Measurements from ENCODE around the gene ZC2HC1C.
A peak's percentile ranks its signal among the peaks of the same experiment; 100 is the strongest.

ZC2HC1C gene

DNA sequence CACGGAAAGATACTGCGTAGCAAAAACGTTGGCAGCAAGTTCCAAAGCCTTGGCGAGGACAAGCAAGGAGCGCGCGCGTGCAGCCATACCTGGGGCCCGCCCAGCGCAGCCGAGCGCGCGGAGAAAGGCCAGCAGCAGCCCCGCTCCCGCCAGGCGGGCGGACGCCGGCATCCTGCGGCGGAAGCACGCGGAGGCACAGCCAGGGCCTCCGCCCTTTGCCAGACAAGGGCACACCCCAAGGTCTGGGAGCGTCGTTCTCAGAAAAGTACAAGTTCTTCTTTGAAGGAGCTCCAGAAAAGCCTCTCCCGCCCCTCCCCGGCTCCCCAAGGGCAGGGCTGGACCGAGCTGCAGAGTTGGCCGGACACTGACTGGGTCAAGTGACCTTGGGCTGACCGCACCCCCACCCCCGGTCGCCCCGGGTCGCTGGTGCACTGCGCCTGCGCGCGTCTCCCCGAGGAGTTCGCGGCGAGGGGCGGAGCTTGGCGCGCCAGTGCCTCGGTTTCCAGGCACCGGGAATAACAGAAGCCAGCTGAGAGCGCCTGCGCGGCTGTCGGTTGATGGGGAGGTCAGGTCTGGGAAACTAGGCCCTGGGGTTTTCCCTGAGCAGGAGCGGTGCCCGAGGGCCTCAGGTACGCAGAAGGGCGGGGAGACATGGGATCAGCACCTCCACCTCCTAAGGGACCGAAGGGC lies at the start of gene ZC2HC1C:
TSS of gene ZC2HC1C (plus strand) at position 521 of the 690 bp plus-strand sequence. CDS start 933 bp downstream, outside the sequence.
- TF ChIP-seq ZNF274 (IDR thresholded peaks at IDR 0.05; ENCODE audit: low read depth, low read length) = no peak
- peak within 1 kb of the TSS; percentile 55 for H3K4me3 ChIP-seq (ENCODE audit: low read length)

DNA sequence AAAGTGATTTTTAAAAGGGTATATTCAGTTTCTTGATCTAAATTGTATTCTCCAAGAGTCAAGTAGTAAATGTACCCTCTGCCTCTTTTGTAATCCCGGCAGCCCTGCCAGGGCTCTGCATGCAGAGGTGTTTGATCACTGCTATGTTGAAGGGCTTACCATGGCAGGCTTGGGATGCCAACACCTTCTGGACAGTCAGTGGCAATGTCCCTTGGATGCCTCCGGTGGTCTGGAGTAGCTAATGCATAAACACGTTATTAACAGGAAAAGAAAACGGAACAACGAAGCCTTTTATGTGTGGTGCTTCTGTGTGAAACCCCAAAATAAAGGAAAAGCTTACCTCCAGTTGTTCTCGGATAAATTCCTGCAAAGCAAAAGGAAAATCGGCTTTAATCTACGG lies 46.8 kb upstream of the ZC2HC1C start:
- TF ChIP-seq ZNF274 (IDR thresholded peaks at IDR 0.05; ENCODE audit: low read depth, low read length) = no peak
- H3K4me3 ChIP-seq (ENCODE audit: low read length) = no peak overlapping the region

GRCh38 chr14:75023108-75023507 lies 46.3 kb upstream of the ZC2HC1C start:
- TF ChIP-seq ZNF274 (IDR thresholded peaks at IDR 0.05; ENCODE audit: low read depth, low read length) = no peak
- H3K4me3 ChIP-seq (ENCODE audit: low read length) = no peak overlapping the region

- H3K4me3 ChIP-seq (ENCODE audit: low read length) = no peak overlapping the region
- TF ChIP-seq ZNF274 (IDR thresholded peaks at IDR 0.05; ENCODE audit: low read depth, low read length) = no peak
Observed at GRCh38 chr14:75025082-75025481, 44.4 kb upstream of the ZC2HC1C start.

DNA sequence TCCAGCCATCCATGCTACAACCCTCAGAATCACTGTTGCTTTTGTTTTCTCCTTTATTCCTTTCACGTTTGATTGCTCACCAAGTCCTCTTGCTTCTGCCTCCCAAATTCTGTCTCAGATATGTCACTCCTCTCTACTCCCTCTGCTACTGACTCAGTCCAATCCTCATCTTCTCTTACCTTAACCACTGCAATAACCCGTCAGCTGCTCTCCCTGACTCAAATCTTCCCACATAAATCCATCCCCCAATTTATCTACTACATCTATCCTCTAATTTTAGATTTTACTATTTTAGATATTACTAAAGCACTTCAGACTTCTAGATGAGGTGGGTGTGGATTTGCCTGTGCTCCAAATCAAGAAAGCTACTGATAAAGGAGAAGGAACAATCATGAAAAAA lies 43.6 kb upstream of the ZC2HC1C start:
- no peak for TF ChIP-seq ZNF274 (IDR thresholded peaks at IDR 0.05; ENCODE audit: low read depth, low read length)
- H3K4me3 ChIP-seq (ENCODE audit: low read length) = no peak overlapping the region

GRCh38 chr14:75030147-75030546 lies 39.3 kb upstream of the ZC2HC1C start:
- no peak for TF ChIP-seq ZNF274 (IDR thresholded peaks at IDR 0.05; ENCODE audit: low read depth, low read length)
- H3K4me3 ChIP-seq (ENCODE audit: low read length) = no peak overlapping the region

- no peak for TF ChIP-seq ZNF274 (IDR thresholded peaks at IDR 0.05; ENCODE audit: low read depth, low read length)
- H3K4me3 ChIP-seq (ENCODE audit: low read length) = no peak overlapping the region
Observed at GRCh38 chr14:75032939-75033338, 36.5 kb upstream of the ZC2HC1C start.

GRCh38 chr14:75040507-75040906 lies 28.9 kb upstream of the ZC2HC1C start:
- no peak overlapping the region for H3K4me3 ChIP-seq (ENCODE audit: low read length)
- TF ChIP-seq ZNF274 (IDR thresholded peaks at IDR 0.05; ENCODE audit: low read depth, low read length) = no peak

DNA sequence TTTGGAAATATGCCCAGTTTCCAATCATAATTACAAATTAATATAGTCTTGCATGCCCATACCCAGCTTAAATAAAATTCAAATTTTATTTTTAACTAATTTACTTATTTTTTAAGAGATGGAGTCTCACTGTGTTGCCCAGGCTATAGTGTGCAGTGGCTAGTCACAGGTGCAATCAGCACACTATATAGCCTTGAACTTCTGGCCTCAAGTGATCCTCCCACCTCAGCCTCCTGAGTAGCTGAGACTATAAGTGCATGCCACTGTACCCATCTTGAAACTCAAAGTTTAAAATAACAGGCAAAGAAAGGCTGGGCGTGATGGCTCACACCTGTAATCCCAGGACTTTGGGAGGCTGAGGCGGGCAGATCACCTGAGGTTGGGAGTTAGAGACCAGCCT lies 28.5 kb upstream of the ZC2HC1C start:
- no peak overlapping the region for H3K4me3 ChIP-seq (ENCODE audit: low read length)
- TF ChIP-seq ZNF274 (IDR thresholded peaks at IDR 0.05; ENCODE audit: low read depth, low read length) = no peak

- H3K4me3 ChIP-seq (ENCODE audit: low read length) = no peak overlapping the region
- no peak for TF ChIP-seq ZNF274 (IDR thresholded peaks at IDR 0.05; ENCODE audit: low read depth, low read length)
Observed at GRCh38 chr14:75041613-75042012, 27.8 kb upstream of the ZC2HC1C start.

DNA sequence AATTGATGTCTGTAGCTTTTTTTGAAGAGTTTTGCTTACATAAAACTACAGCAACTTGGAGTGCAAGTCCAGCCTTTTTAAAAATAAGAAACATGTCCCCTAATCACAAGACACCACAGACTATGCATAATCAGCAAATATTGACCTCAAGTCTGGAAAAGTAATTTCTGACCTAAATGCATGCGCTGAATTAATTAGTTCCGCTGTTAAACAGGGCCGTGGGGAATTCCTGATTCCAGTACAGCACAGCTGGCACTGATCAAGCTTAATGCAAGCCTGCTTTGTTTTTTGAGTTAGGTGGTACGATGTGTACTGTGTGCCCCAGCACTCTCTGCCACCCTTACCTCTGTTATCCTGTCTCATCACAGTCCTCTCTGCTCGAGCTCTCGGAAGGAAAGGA lies 27.4 kb upstream of the ZC2HC1C start:
- no peak overlapping the region for H3K4me3 ChIP-seq (ENCODE audit: low read length)
- TF ChIP-seq ZNF274 (IDR thresholded peaks at IDR 0.05; ENCODE audit: low read depth, low read length) = no peak

DNA sequence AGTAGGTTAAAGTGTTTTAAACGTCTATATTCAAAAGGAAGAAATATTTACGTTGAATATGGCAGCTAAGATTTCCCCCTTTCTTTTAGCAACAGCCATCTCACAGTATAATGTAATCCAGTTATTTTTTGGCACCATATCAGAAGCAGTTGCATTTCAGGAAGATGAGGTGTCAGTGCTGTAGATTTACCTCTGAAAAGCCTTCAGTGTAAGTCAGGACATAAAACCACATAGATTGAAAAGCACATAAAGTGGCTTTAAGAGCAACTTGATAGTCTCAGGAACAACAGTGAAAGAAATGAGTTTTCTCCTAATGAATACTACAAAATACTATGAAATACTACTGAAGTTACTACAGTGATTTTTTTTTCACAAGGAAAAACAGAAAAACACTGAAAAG lies 25.1 kb upstream of the ZC2HC1C start:
- no peak for TF ChIP-seq ZNF274 (IDR thresholded peaks at IDR 0.05; ENCODE audit: low read depth, low read length)
- no peak overlapping the region for H3K4me3 ChIP-seq (ENCODE audit: low read length)

GRCh38 chr14:75044752-75045151 lies 24.7 kb upstream of the ZC2HC1C start:
- H3K4me3 ChIP-seq (ENCODE audit: low read length) = no peak overlapping the region
- TF ChIP-seq ZNF274 (IDR thresholded peaks at IDR 0.05; ENCODE audit: low read depth, low read length) = no peak

DNA sequence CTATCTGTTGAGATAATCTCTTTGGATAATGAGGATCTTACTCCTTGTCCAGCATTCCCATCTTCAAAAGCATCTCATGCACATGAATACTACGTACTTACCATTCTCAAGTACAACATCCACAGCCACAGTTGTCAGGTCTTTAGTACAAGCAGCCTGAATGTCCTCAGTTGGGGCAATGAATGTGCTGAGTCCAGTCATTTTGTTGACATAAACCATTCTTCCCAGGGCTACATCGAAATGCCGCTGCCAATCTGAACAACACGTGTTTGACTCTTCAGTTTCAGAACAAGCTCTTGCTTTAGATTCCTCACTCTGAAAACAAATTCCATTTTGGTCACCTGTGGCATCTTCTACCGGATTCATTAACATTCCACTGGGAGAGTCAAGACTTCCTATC lies 23.2 kb upstream of the ZC2HC1C start:
- no peak for TF ChIP-seq ZNF274 (IDR thresholded peaks at IDR 0.05; ENCODE audit: low read depth, low read length)
- no peak overlapping the region for H3K4me3 ChIP-seq (ENCODE audit: low read length)

DNA sequence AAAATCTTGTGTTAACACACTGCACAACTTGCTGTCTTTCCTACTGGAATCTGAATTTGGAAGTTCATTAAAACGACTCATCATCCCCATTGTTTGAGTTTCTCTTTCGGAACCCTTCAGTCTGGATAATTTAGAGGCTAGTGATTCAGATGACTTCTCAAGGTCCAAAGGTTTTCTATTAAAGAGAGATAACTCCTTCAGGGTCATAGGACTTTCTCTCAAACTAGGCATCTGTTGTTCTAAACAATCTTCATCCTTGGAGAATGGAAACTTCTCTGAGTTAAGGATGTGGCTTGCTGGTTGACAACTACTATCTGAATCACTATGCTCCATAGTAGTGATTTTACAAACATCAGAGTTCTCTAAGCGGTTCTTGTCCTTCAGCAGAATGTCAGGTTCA lies 22.5 kb upstream of the ZC2HC1C start:
- no peak for TF ChIP-seq ZNF274 (IDR thresholded peaks at IDR 0.05; ENCODE audit: low read depth, low read length)
- H3K4me3 ChIP-seq (ENCODE audit: low read length) = no peak overlapping the region

GRCh38 chr14:75047506-75047905 lies 21.9 kb upstream of the ZC2HC1C start:
- no peak overlapping the region for H3K4me3 ChIP-seq (ENCODE audit: low read length)
- no peak for TF ChIP-seq ZNF274 (IDR thresholded peaks at IDR 0.05; ENCODE audit: low read depth, low read length)

All from GM08714 (cell line).